Aorta (tissue), 5 donors: ENCODE results near the gene UBAC2. TPM values are rescaled to one million over a fixed set of nuclear protein-coding genes. Genes with fewer than 3 reads are reported as not detected.
A peak's percentile ranks its signal among the peaks of the same experiment; 100 is the strongest.

Experiments used
- ATAC-seq: fragments of 200-7000 bp; cut with Tn5 transposase; one replicate; pipeline ENCODE4 v1.9.1; 2022; ENCODE audit warnings: moderate library complexity; ENCODE audit not compliant: low FRiP score
- DNase-seq, 2 donors: peaks; one replicate each; pipeline ENCODE4 v3.0.0-alpha.2; 2020
- H3K27ac ChIP-seq, 2 donors: one replicate each; pipeline ENCODE4 v1.5.1; 2013; ENCODE audit warnings: low read length in 2 of 2, mild to moderate bottlenecking in 2 of 2, moderate library complexity in 2 of 2, control low read depth in 1 of 2, inconsistent platforms in 1 of 2, low read depth in 1 of 2
- H3K27me3 ChIP-seq, 2 donors: one replicate each; pipeline ENCODE4 v1.6.1; 2013; ENCODE audit warnings: control low read depth in 1 of 2, low read length in 1 of 2, mild to moderate bottlenecking in 1 of 2, moderate library complexity in 1 of 2; ENCODE audit not compliant: insufficient read depth in 2 of 2, control insufficient read depth in 1 of 2
- H3K36me3 ChIP-seq, 2 donors: one replicate each; pipeline ENCODE4 v1.6.1; 2013; ENCODE audit warnings: control low read depth in 1 of 2, low read length in 1 of 2, mild to moderate bottlenecking in 1 of 2; ENCODE audit not compliant: insufficient read depth in 2 of 2, control insufficient read depth in 1 of 2
- H3K4me1 ChIP-seq, 2 donors: one replicate each; pipeline ENCODE4 v1.6.1; 2013; ENCODE audit warnings: low read length in 2 of 2, control low read depth in 1 of 2, mild to moderate bottlenecking in 1 of 2, moderate library complexity in 1 of 2; ENCODE audit not compliant: insufficient read depth in 2 of 2, control insufficient read depth in 1 of 2
- H3K4me3 ChIP-seq, 2 donors: one replicate each; pipeline ENCODE4 v1.5.1; 2013; ENCODE audit warnings: low read length in 2 of 2, control low read depth in 1 of 2, mild to moderate bottlenecking in 1 of 2
- H3K9me3 ChIP-seq: one replicate; pipeline ENCODE4 v1.6.1; 2013; ENCODE audit warnings: mild to moderate bottlenecking, low read length; ENCODE audit not compliant: control insufficient read depth
- WGBS, 2 donors: extraction: QIAGEN DNeasy Blood & Tissue Kit; methylation state at CpG; one replicate each; pipeline ENCODE4 v1.1.7; 2013; 5-methylcytosine and 5-hydroxymethylcytosine counted together
- intact Hi-C, 2 donors: fragments of 100-400 bp; cut with DNase I; formaldehyde crosslinking; loops; one replicate each; pipeline versions ENCODE4 v1.14.2 to v1.15.0; 2022
- polyA plus RNA-seq, 2 donors: library from polyadenylated mRNA; stranded (reverse); fragments of 200-250 nt; gene quantifications; one replicate each; pipeline ENCODE4 v1.2.3, GENCODE V29; 2013
- total RNA-seq, 2 donors: library from RNA; stranded (reverse); fragmentation: NEBNext Ultra II Directional; extraction: Animal tissue kit (Norgen Biotek cat#: 25700); gene quantifications; one replicate each; pipeline ENCODE4 v1.2.1, GENCODE V29; 2021
- donor health status: healthy with polysubstance abuse.
- donor health status: Bipolar disorder and iron deficiency.
- donor health status: DM: no; HTN: no; CAD: no.
- donor health status: DM: no; HTN: no; CAD: no.
- donor health status: DM: yes; HTN: yes; CAD: no.

Gene UBAC2
- total and polyA plus RNA-seq, 4 donors, result 44.4 to 54.2 (median 48.5) TPM

DNA sequence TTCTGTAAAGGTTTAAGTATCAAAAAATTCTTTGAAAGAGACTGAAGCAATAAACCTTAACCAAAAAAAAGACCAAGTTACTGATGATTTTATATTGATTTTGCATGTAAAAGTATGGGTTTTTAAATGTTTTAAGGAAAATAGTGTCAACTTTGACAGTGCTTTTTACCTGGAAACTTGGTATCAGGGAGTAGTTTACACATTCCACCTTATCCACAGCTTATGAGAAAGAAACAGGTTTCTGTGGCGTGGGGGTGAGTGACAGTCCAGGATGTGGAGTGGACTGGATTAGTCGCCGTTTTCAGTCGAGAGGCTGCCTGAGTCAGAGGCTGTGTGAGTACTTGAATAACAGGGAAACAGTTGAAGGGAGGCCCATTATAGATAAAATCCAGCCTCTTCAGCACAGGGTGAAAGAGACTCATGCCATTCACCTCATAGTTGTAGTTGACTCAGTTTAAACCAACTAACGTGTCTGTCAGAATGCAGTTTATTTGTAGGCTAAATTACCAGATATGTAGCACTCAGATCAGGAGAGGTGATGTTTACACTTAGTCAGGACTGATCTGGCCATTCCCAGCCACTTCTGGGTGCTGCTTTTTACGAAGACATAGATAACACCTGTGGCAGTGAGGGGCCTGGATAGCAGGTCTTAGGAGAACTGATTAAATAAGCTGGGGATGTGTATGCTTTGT lies 107.1 kb downstream of the UBAC2 start:
- no peak for ATAC-seq
- DNase-seq, result peak in 1 of 2 donors; percentile 67
- H3K4me1 ChIP-seq, result peaks cover 3 to 4% of the 10 kb centered on the region in 2 donors
- H3K36me3 ChIP-seq, result no peaks in the 10 kb centered on the region
- H3K9me3 ChIP-seq, result no peaks in the 10 kb centered on the region
- H3K27me3 ChIP-seq, result no peaks in the 10 kb centered on the region
- intact Hi-C loops, result no loop called here
- peak overlapping the region; percentile 77 to 95 for H3K27ac ChIP-seq
- WGBS, 2 donors, result 20 to 21% methylated on average over 6 of the region's 6 CpGs
- no peak overlapping the region for H3K4me3 ChIP-seq

DNA sequence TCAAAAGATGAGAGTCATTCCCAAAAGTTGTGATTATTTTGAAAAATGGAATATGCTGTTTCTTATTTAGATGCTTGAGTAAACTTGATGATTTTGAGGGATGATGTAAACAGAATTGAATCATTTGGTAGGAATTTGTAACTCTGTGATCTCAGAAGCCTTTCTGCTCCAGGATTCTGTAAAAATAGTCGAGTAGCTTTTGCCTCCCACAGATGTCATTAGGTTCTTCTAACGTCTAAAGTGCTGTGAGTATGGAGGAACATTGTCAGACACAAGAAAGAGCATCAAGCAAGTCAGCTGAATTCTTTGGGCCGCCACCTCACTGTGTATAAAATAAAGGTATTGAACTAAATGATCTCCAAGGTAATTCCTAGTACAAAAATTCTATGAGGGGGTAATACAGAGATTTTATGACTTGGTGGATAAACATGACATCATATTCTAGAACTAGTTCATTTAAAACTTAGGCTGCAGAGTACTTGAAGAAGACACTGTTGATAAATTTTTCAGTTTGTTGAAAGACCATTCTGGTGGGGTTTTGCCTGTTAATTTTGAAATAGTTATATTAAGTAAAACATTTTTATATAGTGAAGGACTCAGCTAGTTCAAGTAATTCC lies 107.9 kb downstream of the UBAC2 start:
- DNase-seq, result no peak
- intact Hi-C loops, result no loop called here
- Histone ChIP-seq H3K27me3 (no peaks in the 10 kb centered on the region), H3K9me3 (no peaks in the 10 kb centered on the region), H3K4me1 (peaks cover 3 to 4% of the 10 kb centered on the region in 2 donors), H3K36me3 (no peaks in the 10 kb centered on the region), H3K4me3 (no peak overlapping the region), H3K27ac (peak overlapping the region in 1 of 2 donors; percentile 77)
- 31 to 39% methylated on average over 3 of the region's 3 CpGs for WGBS, 2 donors
- no peak for ATAC-seq

DNA sequence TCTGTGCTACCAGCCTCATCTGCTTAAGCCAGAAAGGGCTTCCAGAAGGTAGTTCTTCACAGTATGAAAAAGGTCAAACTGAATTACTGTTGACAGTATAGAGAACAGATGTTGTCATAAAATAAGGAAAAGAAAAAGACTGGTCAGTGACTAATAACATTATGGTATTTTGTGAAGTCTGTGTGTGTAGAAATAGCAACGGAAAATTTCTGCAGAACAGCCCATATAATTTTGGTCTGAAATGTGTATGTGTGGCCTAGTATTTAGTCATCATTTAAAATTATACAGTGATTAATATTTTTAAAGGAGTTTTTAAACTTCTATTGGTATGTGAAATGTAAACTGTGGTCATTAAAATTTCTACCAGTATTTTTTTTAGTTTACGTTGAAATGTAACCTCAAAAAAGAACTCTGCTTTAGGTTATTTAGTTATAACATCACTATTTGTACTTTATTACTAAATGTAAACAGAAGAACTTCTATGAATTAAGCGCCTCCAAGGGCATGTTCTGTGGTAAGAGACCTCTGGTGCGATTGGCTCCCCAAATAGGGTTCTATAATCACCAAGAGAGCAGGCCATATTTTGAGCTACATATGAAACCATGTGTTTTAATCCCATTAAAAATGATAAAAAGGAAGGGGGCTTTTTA lies 109.9 kb downstream of the UBAC2 start:
- Histone ChIP-seq H3K36me3 (no peaks in the 10 kb centered on the region), H3K27me3 (no peaks in the 10 kb centered on the region), H3K4me1 (peaks cover 3 to 4% of the 10 kb centered on the region in 2 donors), H3K9me3 (no peaks in the 10 kb centered on the region), H3K4me3 (no peak overlapping the region), H3K27ac (no peak overlapping the region)
- no peak for DNase-seq
- no peak for ATAC-seq
- WGBS, 2 donors, result 70 to 77% methylated on average over 4 of the region's 4 CpGs
- intact Hi-C loops, result no loop called here

DNA sequence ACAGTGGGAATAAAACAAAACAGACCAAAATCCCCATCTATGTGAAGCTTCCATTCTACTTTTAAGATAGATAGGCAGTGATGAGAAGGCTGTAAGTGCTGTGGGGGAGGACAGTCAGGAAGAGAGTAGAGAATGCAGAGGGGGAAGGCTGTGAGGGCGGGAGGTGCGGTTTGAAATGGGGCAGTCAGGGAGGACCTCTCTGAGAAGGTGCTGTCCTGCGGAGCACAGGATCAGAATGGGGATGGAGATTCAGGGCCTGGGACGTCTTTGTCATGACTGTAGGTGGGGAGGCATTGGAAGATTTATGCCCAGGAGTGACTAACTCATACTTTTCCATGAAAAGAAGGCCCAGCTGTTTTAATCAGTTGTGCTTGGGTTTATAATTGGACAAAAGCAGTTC lies 110.5 kb downstream of the UBAC2 start:
- DNase-seq, result no peak
- WGBS, 2 donors, result 86 to 89% methylated on average over 4 of the region's 4 CpGs
- no peak overlapping the region for H3K4me3 ChIP-seq
- H3K4me1 ChIP-seq, result peaks cover 3 to 4% of the 10 kb centered on the region in 2 donors
- ATAC-seq, result no peak
- intact Hi-C loops, result no loop called here
- H3K27ac ChIP-seq, result no peak overlapping the region
- H3K27me3 ChIP-seq, result no peaks in the 10 kb centered on the region
- no peaks in the 10 kb centered on the region for H3K36me3 ChIP-seq
- H3K9me3 ChIP-seq, result no peaks in the 10 kb centered on the region

DNA sequence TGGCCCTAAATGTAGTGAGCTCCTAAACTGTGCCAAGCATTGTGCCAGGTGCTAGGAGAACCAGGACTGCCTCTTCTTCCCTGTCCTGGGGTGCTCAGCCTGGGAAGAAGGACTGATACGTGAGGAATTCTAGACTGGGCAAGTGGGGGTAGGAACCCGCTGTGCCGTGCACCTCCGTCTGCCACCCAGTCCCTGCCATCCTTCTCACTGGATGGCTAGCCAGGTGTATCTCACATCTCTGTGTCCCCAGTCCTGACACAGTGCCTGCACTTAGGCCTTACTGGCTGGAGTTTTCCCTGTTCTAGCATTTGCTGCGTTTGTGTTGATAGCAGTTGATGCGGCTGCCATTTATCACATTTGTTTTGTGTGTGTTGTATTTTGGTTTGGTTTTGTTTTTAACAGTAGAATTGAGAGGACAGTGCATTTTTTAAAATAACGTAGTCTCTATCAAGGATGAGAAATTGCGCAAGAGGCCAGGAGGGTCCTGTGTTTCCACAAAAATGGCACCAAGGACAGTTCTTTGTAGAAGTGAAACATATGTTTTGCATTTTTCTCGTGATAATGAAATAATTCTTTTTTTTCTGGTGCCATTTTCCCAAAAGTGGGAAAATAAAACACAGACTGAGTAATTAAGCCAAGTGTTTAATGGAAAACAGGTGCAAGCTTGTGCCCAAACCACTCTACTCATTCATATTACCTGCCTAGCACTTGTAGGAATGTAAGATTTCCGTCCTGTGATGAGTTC lies 111.3 kb downstream of the UBAC2 start:
- no peaks in the 10 kb centered on the region for H3K9me3 ChIP-seq
- no peaks in the 10 kb centered on the region for H3K36me3 ChIP-seq
- peaks cover 3 to 4% of the 10 kb centered on the region in 2 donors for H3K4me1 ChIP-seq
- no peak overlapping the region for H3K27ac ChIP-seq
- no peak overlapping the region for H3K4me3 ChIP-seq
- intact Hi-C loops, result no loop called here
- ATAC-seq (no peak), DNase-seq (no peak)
- WGBS, 2 donors, result 92 to 93% methylated on average over 10 of the region's 10 CpGs
- no peaks in the 10 kb centered on the region for H3K27me3 ChIP-seq

DNA sequence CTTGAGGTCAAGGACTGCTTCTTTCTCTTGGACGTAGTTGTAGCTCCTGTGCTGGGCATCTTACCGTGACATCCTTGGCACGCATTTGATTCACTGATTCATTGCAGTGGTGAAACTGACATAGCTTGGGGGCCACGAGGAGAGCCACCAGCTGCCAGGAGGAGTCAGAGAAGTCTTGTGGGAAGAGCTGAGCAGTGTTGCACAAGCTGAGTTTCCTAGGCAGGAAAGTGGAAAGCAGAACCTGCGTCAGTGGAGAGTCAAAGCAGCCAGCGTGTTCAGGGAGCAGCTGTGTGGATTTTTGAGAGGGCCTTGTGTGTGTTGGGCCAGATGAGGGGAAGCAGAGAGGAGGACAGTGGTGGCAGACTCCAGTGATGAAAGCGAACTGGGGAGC lies 111.8 kb downstream of the UBAC2 start:
- Histone ChIP-seq H3K27me3 (no peaks in the 10 kb centered on the region), H3K9me3 (no peaks in the 10 kb centered on the region), H3K4me3 (no peak overlapping the region), H3K36me3 (no peaks in the 10 kb centered on the region), H3K4me1 (peaks cover 3 to 4% of the 10 kb centered on the region in 2 donors), H3K27ac (no peak overlapping the region)
- intact Hi-C loops, result no loop called here
- DNase-seq, result peak in 1 of 2 donors; percentile 88
- WGBS, 2 donors, result 90 to 92% methylated on average over 7 of the region's 7 CpGs
- ATAC-seq, result peak; percentile 81

DNA sequence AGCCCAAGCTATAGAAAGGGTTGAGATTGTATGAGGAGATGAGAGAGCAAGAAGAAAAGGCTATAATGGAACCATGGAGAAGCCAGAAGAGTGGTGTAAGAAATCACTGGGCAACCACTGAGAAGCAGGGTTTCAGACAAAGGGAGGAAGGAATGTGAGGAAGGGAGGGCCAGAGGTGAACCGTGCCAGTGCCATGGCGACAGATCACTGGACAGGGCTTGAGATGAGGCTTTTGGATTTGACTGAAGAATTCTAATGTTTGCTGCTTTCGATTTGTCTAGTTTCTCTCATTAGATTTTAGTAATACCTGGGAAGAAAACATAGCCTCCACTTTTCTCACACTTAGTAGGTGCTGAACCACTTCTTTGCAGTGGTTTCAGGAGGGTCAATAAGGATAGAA lies 112.8 kb downstream of the UBAC2 start:
- H3K4me3 ChIP-seq, result no peak overlapping the region
- ATAC-seq (no peak), DNase-seq (no peak)
- H3K4me1 ChIP-seq, result no peaks in the 10 kb centered on the region
- 83 to 87% methylated on average over 3 of the region's 3 CpGs for whole genome bisulfite sequencing, 2 donors
- no peaks in the 10 kb centered on the region for H3K36me3 ChIP-seq
- intact Hi-C loops, result no loop called here
- no peaks in the 10 kb centered on the region for H3K27me3 ChIP-seq
- H3K27ac ChIP-seq, result no peak overlapping the region
- H3K9me3 ChIP-seq, result no peaks in the 10 kb centered on the region

DNA sequence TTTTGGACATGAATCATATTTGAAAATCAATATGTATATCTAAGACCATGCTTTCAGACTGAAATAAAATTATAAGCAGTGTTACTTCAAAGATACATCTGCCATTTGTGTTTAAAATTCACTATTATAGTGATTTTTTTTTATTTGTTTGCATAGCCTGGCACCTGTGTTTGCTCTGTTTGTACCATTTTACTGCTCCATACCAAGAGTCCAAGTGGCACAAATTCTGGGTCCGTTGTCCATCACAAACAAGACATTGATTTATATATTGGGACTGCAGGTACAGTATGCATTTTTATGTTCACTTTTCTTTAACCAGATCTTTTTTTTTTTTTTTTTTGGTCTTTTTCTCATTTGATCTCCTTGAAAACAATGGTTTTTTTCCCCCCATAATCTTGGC lies 113.3 kb downstream of the UBAC2 start:
- ATAC-seq, result no peak

More for the DNA sequence above, 113.3 kb downstream of the UBAC2 start:
- H3K36me3 ChIP-seq, result no peaks in the 10 kb centered on the region
- no peaks in the 10 kb centered on the region for H3K9me3 ChIP-seq
- no peak for DNase-seq
- H3K4me3 ChIP-seq, result no peak overlapping the region
- intact Hi-C loops, result no loop called here
- no peak overlapping the region for H3K27ac ChIP-seq
- no peaks in the 10 kb centered on the region for H3K27me3 ChIP-seq
- WGBS, 2 donors, result 87 to 95% methylated on average over 1 of the region's 1 CpG
- H3K4me1 ChIP-seq, result no peaks in the 10 kb centered on the region
